Measurements from ENCODE around the gene TMEM245.

DNA sequence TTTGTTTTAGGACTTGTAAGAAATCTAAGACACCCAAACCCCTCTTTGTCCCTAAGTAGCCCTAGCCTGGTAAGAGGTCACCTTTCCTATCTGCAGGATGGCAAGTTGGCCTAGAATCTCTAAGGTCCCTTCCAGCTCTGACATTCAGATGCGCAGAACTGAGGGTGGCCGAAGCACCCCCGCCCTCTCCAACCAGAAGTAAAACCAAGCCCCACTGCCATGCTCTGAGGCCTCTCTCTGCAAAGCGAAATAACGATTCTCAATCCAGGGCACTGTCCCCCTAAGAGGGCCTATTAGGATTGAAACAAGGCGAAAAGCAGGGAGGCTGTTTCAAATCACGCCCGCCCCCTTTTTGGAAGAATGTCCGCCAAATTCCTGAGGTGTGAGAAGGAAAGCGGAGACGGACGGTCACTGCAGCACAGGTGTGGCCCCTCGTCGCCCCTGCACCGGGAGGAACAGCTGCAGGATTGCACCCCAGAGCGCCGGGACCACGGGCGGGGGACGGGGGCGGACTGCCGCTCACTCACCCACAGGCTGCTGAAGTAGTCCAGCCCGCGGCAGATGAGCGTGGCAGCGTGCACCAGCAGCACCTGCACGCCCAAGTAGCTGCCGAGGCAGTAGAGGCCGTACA is 824 bp downstream of the TMEM245 start:
- TF ChIP-seq, protein P1, sequence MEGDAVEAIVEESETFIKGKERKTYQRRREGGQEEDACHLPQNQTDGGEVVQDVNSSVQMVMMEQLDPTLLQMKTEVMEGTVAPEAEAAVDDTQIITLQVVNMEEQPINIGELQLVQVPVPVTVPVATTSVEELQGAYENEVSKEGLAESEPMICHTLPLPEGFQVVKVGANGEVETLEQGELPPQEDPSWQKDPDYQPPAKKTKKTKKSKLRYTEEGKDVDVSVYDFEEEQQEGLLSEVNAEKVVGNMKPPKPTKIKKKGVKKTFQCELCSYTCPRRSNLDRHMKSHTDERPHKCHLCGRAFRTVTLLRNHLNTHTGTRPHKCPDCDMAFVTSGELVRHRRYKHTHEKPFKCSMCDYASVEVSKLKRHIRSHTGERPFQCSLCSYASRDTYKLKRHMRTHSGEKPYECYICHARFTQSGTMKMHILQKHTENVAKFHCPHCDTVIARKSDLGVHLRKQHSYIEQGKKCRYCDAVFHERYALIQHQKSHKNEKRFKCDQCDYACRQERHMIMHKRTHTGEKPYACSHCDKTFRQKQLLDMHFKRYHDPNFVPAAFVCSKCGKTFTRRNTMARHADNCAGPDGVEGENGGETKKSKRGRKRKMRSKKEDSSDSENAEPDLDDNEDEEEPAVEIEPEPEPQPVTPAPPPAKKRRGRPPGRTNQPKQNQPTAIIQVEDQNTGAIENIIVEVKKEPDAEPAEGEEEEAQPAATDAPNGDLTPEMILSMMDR (IDR thresholded peaks at IDR 0.05): no peak
- TF ChIP-seq EP300 (IDR thresholded peaks at IDR 0.05) (no peak), MAZ (IDR thresholded peaks at IDR 0.05; ENCODE audit: borderline replicate concordance, low read depth, low read length) (no peak), POLR2A (IDR thresholded peaks at IDR 0.05; ENCODE audit: low read length) (no peak), NFE2L2 (conservative IDR thresholded peaks at IDR 0.05; ENCODE audit: low read length) (no peak), BHLHE40 (IDR thresholded peaks at IDR 0.05; ENCODE audit: low read depth, low read length) (no peak), JUNB (IDR thresholded peaks at IDR 0.05) (no peak), ESRRA (IDR thresholded peaks at IDR 0.05; ENCODE audit: borderline replicate concordance, low read length) (no peak), CEBPB (IDR thresholded peaks at IDR 0.05) (no peak), MYC (IDR thresholded peaks at IDR 0.05; ENCODE audit: borderline replicate concordance, low read length) (no peak), CHD4 (IDR thresholded peaks at IDR 0.05; ENCODE audit: borderline replicate concordance) (no peak), ZFP36 (IDR thresholded peaks at IDR 0.05; ENCODE audit: borderline replicate concordance, partially characterized antibody) (no peak), JUN (IDR thresholded peaks at IDR 0.05) (no peak)
- TF ChIP-seq, protein P2, sequence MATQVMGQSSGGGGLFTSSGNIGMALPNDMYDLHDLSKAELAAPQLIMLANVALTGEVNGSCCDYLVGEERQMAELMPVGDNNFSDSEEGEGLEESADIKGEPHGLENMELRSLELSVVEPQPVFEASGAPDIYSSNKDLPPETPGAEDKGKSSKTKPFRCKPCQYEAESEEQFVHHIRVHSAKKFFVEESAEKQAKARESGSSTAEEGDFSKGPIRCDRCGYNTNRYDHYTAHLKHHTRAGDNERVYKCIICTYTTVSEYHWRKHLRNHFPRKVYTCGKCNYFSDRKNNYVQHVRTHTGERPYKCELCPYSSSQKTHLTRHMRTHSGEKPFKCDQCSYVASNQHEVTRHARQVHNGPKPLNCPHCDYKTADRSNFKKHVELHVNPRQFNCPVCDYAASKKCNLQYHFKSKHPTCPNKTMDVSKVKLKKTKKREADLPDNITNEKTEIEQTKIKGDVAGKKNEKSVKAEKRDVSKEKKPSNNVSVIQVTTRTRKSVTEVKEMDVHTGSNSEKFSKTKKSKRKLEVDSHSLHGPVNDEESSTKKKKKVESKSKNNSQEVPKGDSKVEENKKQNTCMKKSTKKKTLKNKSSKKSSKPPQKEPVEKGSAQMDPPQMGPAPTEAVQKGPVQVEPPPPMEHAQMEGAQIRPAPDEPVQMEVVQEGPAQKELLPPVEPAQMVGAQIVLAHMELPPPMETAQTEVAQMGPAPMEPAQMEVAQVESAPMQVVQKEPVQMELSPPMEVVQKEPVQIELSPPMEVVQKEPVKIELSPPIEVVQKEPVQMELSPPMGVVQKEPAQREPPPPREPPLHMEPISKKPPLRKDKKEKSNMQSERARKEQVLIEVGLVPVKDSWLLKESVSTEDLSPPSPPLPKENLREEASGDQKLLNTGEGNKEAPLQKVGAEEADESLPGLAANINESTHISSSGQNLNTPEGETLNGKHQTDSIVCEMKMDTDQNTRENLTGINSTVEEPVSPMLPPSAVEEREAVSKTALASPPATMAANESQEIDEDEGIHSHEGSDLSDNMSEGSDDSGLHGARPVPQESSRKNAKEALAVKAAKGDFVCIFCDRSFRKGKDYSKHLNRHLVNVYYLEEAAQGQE (IDR thresholded peaks at IDR 0.05): no peak
